NCI-H748 (cell line): Measurements from ENCODE around the gene NSG1.

ENCODE experiments used
- DNase-seq: peaks from one replicate; lab custom pipeline; 2025; ENCODE audit not compliant: unreplicated experiment; lab: John Stamatoyannopoulos, UW

Gene NSG1

DNA sequence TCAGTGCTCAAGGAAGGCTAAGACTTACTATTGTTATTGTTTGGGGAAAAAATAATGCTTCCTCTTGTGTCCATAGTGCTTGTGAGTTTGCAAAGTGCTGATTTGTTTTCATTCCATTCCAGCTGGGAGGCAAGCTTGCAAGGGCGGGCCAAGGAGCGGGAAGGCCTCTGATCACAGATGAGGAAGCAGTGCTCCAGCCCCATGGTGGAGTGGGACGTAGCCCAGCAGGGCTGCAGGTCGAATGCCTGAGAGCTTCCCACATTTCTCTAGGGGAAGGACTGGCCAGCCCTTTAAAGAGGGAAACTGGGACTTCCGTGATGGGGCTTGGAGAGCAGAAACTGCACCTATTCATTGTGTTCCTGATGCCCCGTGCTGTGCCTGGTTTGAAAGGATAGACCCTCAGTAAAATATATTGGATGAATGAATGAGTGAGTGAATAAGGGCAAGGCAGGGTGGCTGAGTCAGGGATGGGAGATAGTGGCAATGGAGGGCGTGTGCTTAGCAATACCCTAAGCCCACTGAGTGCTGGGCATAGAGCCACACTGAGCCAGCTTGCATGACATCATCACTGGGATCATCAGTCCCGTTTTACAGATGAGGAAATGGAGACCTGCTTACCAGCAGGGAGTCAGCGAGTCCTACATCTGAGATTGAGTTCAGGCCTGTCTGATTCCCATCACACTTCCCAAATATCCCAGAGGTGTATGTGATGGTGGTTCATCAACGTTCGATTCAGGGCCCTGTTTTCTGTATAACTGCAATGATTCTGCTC lies 17.9 kb upstream of the NSG1 start:
- DNase-seq: no peak

DNA sequence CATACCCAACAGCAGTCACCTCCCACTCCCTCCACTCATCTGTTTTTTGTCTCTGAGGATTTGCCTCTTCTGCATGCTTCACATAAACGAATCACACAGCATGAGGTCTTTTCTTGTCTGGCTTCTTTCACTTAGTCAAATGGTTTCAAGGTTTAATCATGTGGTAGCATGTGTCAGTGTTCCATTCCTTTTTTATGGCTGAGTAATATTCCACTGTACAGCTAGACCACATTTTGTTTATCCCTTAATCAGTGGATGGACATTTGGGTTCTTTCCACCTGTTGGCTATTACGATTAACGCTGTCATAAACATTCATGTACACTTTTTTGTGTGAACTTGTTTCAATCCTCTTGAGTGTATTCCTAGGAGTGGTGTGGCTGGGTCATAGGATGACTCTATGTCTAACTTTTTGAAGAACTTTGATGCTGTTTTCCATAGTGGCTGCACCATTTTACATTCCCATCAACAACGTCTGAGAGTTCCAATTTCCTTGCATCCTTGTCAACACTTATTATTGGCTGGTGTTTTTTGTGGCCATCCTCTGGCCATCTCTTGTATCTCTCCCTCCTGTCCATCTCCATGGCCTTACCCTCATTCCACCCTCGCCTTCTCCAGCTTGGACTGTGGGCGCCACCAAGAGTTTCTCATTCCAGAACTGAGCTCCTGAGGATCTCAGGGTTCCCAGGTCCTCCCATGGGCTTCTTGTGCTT lies 12.4 kb upstream of the NSG1 start:
- no peak for DNase-seq

DNA sequence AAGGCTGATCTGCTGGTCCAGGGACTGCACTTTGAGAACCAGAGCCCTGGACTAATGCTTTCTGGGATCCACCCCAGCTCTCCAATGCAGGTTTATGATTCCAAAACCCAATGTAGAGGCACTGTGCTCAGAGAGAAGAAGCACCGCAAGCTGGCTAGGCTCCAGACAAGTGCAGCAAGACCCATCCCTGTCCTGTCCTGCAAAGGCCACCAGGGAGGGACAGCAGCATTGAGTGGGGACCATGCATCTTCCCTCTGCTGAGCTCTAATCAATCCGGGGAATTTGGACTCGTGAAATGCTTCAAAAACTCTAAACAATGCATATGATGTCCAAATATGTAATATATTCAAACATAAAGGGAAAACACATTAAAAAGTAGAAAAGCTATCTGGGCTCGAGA lies 10.8 kb upstream of the NSG1 start:
- DNase-seq: no peak

DNA sequence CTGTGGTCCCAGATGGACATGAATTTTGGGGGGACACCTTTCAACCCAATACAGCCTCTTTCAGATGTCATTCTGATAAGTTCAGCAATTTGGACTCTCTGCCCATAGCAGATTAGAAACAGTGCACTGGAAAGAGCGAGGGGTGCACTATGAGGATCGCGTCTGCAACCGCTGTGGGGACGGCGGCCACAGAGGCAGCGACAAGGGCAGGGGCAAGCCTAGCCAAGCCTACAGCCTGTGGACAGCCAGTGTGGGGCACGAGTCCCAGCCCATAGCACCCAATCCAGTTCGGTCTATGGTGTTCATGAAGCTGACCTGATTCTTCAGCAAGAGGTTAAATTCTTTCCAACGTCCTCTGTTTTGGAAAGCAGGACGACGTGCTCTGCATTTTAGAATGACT lies 9.7 kb upstream of the NSG1 start:
- DNase-seq: no peak

DNA sequence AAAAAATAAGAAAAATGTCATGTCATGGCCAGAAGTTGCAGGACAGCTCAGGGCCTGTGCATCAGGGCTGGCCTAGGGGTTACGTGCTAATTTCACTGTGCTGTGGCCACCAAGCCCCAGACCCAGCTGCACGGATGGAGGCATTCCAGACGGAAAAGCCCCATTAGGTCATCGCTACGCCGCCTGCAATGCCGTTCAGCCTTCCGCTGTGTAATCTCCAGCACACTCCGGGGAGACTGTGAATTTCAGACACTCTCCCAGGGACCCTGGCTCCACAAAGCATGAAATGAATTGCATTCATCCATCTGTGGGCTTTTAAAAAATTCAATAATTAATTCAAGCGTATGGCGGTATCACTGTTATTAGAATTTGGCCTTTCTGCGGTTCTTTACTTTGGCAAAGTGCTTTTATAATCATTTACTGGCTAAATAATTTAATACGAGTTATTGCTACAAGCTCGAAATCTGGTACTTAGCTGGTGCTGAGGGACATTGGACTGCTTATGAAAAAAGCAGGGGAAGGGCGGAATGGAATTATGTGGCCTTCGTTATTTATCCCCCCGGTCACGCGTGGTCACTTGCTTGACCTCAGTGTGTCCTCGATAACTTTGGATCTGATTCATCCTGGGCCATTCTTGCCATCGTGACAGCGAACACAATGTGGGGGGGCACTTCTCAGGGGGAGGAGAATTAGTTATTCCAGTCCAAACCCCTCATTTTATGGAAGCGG lies 9.0 kb upstream of the NSG1 start:
- DNase-seq: no peak

DNA sequence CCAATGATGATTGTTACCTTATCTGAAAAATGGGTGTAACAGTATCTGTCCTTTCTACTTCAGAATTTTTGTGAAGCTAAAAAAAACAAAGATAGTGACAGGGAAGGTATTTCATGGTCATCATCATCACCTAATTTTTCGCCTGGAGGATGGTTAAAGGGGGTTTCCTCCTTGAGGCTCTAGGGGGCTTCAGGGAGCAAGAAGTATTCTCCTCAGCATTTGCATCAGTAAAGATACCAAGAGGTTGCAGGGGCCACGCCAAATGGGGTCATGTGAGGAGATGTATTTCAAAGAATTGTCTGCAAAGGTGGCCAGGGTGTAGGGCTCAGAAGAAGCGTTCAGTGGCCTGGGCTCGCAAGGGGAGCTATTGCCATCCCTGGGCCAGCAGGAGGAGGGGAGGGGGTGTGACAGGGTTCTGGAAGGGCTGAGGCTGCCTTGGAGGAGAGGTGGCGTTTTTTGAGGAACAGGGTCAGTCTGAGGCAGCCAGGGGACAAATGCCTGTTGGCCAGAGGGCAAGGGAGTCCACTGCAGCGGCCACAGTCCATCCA lies 7.3 kb upstream of the NSG1 start:
- no peak for DNase-seq

DNA sequence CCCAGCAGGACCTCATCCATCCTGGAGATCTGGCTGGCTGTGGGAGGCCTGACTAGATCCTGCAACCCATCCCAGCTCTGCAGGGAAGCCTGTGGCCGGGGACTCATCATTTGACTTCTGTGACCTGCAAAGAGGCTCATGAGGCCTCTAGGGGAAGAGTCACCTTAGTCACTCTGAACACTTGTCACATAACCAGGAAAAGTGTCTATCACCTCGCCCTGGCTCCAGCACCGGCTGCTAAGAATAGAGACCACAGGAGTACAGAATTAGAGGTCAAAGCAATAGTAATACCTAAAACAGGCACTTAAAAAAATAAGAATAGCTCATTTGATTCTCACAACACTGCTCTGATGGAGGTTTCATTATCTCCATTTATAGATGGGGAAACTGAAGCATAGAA lies 3.8 kb upstream of the NSG1 start:
- DNase-seq: no peak

DNA sequence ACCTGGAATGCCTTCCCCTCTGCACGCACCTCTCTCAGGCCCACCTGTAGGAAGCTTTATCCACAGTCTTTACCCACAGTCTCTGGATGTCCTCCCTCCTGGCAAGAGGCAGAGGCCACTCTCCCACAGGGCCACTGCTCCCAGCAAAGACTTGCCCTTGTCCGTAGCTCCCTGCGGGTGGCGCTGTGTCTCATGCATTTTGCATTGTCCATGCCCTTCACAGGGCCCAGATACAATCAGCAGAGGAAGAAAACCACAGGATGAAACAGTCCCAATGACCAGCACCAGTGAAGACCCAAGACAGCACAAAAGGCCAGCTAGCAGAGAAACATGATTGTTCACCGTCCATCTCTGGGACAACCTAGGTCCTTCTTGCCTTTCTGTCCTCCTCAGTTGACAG lies 2.1 kb upstream of the NSG1 start:
- DNase-seq: peak; percentile 56

DNA sequence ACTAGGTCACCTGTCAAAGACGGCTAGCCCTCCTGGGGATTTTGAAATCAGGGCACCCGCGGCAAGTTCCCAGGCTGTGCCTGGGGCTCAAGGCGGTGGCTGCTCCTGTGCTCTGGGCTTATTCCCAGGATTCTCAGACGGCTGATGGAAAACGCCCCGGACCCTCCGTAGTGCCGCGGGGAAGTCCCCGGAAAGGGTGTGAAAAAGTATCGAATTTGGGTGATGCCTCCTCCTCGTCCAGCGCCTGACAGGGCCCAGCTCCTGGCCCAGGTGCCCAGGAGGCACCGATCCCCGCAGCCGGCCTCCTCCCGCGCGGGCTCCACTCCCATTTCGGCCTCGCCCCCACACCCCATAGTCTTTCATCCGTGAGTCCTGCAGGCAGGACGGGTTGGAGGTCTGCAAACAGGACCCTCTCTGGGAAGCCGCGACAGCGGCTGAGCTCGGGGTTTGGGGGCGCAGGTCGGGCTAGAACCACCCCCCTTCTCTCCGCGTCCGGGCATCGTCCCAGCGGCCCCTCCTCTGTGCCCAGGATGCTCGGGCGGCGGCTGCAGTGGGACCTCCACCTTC lies 1.1 kb upstream of the NSG1 start:
- no peak for DNase-seq

DNA sequence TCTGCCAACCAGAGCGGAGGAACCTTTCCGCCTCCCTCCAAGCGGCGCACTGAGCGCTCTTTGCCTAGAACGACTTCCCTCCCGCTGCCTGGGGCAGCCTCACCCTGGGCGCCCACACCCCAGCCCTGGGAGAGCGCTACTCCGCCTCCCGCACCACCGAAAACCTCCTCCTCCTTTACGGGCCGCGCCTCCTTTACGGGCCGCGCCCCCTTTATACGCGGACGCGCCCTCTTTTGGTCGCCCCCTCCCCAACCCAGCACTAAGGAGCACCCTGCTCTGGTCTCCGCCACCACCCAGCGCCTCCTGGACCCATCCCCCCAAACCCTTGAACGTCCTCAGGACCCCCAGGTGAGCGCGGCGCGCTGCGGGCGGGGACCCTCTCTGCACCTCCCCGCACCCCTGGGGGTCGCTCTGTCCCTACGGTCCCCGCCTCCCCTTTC lies 586 bp upstream of the NSG1 start:
- peak; percentile 30 for DNase-seq

DNA sequence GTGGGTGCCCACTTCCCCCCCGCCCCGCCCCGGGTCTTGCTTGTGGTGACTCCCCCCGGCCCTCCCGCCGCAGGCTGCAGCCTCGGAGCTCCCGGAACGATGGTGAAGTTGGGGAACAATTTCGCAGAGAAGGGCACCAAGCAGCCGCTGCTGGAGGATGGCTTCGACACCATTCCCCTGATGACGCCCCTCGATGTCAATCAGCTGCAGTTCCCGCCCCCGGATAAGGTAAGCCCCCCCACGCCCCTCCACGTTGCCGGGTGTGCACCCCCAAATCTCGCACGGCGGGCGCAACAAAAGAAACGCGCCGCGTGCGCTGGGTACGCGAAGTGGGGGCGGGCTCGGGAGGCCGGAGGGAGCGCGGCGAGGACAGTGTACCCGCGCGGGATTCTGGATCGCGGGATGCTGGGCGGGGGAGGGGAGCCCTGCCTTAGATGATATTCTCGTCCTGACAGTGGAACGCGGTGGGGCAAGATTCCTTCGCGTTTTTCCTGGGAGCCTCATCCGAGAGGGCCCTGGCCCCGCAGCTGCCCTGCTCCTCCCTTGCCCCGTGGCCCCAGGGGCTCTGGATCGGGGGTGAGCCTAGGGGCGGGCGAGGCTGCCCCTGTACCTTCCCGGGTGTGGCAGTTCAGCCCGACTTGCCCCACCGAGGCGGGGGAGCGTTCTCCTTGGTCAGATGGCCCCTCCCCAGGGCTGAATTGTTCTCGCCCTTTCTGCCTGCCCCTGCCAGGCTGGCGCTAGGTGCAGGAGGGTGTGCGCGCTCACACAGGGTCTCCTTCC lies 819 bp downstream of the NSG1 start:
- DNase-seq: peak; percentile 17

DNA sequence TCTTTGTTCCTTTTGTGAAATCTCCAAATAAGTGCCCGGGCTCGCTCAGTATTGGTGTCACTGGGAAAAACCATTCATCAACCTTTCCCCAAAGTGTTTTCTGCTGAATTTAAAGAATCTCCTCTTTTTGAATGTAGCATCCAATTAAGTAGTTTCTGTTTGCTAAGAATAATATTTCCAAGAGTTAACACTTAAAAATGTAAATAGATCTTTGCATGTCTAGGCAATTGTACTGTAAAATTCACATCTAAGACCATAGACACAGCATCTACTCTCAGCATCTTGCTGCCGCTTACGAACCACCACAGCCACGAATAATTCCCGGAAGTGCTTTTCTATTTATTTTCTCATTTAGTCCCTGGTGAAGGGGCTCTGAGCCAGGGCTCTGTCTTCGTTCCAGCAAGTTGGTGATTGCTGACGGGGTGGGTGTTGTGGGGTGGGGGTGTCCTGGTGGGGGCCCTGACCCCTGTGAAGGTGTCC lies 1.4 kb downstream of the NSG1 start:
- DNase-seq: no peak

DNA sequence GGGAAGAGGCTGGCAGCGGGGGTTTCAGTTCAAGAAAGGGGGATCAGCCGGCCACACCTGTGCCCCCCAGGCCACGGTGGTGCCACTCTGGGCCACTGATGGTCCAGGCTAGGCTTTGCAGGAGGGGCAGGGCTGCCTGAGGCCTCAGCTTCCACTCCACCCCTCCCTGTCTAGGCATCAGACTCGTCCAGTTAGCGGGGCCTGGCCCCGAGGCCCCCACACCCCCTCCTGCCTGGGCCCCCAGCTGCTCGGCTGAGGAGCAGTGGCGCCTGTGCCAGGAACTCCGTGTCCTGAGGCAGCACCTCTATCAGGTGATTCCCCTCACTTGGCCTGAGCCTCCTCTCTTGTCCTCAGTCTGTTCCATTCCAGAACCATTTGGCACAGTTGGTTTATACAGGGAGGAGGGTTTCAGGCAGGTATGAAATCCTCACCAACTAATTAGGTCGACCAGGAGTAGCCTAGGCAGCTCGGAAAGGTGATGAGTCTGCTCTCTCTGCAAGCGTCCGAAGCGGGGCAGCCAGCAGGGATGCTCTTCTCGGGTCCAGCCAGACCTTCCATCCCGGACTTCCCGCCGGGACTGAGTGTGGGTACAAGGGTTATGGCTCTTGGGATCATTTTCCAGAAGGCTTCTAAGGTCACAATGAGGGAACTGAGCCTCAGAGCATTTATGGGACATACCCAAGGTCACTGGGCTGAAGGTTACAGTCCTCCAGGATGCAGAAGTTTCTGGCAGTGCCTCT lies 2.1 kb downstream of the NSG1 start:
- no peak for DNase-seq

DNA sequence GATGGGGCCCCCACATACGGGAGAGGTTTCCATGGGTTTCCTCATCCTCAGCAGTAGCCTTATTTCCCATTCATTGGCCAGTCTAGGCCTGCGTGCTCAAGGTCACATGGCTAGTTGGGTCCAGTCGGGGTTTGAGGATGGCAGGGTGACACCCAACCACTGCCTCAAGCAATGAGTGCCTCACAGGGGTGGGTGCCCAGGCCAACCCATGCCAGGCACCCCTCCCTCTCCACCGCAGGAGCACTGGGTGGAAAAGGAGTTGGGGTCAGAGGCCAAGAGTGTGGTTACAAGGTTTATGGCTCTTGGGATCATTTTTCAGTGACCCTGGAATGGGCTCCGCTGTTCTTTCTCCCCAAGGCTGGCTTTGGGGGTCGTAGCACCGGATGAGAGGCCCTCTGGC lies 3.1 kb downstream of the NSG1 start:
- DNase-seq: no peak

DNA sequence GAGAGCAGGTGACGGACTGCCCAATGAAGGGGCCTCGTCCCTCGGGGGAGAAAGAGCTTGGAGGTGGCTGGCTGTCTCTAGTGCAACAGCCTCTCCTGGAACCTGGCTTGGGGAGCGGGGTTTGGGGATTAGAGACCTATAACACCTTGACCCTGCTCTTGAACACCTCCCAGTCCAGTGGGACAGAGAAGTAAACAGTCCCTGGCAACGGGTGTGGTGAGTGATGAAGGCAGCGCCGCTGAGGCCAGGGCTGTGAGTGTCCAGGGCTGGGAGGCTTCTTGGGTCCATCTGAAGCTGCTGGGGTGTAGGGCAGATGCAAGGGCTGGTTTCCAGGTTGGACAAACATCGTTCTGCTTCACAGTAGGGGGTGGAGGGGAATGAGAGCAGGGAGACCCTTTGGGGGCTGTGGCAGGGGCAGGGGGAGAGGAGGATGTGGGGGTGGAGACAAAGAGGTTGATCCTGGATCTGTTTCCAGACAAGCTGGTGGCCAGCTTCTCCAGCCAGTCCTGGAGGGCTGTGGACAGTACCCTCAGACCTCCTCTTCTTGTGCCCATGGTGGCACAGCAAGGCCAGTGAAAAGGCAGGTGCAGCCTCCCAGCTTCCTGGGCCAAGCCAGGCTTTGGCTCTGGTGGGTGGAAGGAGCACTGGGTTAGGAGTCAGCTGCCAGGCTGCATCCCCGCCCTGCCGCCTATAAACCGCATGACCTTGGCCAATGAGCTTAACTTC lies 3.8 kb downstream of the NSG1 start:
- DNase-seq: no peak

DNA sequence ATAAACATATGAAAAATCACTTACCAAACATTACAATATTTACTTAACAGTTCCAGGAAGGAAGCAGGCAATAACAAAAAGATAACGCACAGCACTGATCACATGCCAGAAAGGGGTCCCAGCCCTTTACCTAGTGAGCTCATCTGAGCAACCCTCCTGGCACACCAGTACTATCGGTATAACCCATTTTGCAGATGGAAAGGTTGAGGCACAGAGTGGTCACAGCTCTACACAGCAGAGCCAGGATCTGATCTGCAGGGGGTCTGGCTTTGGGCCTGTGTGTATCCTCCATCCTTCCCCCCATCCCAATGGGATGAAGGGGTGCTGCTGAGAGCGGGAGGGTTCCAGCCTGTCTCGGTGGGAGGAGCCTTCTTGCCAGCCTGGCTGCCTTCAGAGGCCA lies 5.0 kb downstream of the NSG1 start:
- no peak for DNase-seq

DNA sequence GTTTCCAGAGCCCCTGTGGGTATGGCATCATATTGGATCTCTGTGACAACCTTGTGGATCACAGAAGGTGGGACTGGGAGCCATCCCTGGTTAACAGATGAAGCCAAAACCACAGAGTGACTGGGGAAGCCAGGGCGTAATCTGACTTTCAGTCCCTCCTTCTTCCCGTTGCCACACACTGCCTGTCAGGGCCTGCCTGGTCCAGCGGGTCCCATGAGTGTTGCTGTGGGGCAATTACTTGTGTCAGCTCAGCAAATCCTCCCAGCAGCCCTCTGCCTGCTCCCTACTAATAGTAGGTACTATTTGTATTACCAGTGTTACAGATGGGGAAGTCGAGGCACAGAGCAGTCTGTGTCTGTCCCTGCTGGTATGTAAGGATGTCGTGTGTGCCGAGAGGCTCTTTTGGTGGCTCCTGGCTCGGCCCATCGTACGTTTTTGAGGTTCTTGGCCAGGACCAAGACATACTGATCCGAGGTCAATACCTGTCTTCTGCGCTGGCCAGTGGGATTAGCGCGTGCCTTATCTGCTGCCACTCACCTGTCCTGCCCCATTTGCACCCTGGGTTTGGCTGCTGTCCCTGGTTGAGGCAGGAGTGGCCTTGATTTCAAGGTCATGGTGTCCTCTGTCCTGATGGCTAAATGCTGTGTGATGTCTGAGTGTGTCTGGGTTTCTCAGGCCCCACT lies 5.7 kb downstream of the NSG1 start:
- no peak for DNase-seq

DNA sequence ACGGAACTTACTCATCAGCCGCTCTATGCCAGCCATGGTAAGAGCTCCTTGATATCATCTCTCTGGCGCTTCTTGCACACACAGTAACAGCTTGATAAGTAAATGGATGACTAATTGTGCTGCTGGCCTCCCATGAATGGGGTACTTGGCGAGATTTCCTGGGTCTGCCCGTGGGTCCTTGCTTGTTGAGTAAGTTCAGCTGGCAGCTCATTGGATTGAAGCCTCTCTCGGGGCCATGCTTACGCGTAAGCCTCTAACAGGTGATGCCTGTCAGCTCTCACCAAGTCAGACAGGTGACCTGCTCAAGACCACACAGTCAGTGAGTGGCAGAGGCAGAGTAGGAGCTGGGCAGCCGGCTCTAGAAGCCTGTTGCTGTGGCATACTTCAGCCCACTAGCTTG lies 7.7 kb downstream of the NSG1 start:
- DNase-seq: no peak

DNA sequence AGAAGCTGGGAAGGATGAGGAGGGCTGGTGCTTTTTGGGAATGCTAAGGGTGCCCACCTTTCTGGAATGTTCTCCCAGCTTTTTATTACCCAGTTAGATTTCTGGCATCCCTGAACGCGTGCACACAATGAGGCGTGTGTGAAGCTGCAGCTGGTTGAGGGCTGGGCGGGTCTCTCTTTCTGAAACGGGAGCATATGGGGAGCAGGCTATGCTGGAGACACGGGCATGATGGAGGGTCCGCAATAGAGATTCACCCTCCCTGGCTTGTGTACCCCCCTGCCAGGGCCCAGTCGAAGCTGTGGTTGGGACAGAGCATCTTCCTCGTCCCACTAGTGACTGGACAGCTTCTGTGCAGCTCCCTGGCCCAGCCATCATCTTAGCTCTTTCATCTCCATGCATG lies 8.5 kb downstream of the NSG1 start:
- DNase-seq: no peak
